Measurements from ENCODE around the gene METTL22.

The METTL22 gene

DNA sequence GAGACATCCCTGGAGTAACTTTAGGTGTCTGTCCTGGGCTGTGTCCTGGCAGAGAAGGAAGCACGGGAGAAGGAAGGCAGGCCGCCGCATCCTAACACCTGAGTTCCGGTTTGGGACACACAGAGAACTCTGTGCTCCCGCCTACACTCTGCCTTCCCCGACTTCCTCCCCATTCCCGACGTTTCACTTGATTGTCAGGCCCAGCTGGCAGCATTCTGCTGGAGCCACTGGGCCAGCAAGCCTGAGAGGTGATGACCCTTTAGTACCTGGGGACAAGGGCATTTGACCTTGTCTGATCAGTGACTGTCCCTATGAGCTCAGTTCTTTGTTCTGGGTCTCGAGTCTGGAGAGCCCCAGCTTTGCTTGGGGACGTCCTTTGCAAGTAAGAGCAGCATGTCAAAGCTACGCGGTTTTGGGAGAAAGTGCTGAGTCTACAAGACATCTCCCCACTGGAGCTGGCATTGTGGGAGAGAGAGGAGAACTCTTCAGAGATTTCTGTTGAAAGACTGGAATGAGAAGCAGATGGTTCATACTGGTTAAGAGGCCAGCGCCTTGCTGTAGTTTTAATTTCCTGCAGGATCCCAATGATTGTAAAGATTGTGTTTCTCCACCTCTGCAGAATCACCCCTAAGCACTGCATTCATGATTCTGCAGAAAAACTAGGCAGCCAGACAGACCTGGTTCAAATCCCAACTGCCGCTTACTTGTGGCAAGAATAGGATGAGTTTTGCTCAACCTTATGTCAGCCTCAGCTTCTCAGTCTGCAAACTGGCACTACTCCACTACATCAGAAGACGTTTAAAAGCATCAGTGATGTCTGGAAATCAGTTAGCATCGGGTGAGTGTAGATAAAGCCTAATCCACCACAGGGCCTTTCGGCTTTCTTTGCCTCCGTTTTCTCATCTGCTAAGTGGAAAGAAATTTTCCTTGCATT lies 73.6 kb downstream of the METTL22 start:
- DNase-seq (ENCODE audit: low read depth) = no peak

DNA sequence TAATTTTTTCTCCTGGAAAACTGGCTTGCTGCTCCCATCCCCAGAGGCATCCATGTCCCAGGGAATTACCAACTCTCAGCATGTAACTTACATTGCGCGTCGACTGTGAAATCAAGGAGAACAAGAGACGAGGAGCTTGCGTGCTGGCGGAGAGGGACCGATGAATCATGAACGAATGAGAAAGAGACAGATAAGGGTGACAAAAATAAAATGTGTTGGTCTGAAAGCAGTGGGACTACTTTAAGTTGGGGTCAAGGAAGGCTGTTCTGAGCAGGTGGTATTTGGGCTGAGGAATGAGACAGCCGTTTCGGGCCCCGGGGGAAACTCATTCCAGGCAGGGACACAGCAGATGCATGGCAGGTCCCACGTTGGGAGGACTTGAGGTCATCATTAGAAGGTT lies 75.4 kb downstream of the METTL22 start:
- no peak for DNase-seq (ENCODE audit: low read depth)

DNA sequence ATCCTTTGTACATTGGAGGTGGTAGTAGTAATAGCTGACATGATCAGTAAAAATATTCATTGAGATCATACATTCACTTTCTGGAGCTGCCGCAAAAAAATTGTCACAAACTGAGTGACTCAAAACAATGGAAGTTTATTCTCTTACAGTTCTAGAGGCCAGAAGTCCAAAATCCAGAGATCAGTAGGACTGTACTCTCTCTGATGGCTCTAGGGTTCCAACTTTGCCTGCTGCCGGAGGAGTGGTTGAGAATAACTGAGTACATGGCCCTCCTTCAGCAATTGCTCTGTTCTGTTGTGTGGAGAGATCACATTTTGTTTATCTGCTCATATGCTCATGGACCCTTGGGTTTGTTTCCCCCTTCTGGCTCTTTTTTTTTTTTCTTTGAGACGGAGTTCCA lies 76.5 kb downstream of the METTL22 start:
- DNase-seq (ENCODE audit: low read depth) = no peak

Data from GM04503 (cell line).